ENCODE data around the gene MTG2.

GRCh38 chr20:62168061-62168460 is 14.8 kb upstream of the MTG2 start:
- no peak for TF ChIP-seq RBBP5 (IDR thresholded peaks at IDR 0.05; ENCODE audit: borderline replicate concordance, low read depth, low read length)
- no peak for TF ChIP-seq CTCF (IDR thresholded peaks at IDR 0.05; ENCODE audit: control extremely low read depth in 1 of 3, insufficient read depth in 1 of 3, low read depth in 1 of 3, low read length in 3 of 3)
